SJCRH30 (cell line): ENCODE data around the gene MAP3K20. TPM values are rescaled to one million over a fixed set of nuclear protein-coding genes. Genes with fewer than 3 reads are reported as not detected.
A peak's percentile ranks its signal among the peaks of the same experiment; 100 is the strongest.
"Not testable (repeated sequence)": the region's sequence is repeated elsewhere in the genome, so short reads cannot be mapped to it uniquely, and the experiment has no call there.

Experiments
- DNase-seq, 2 experiments: peaks; one replicate each; pipeline ENCODE4 v3.0.0-alpha.2; 2015 to 2020
- H3K27ac ChIP-seq: fragments of 250-450 bp; sonication (Bioruptor Pico); 2 replicates; pipeline ENCODE4 v1.5.1; 2020; ENCODE audit warnings: mild to moderate bottlenecking, moderate library complexity
- H3K27me3 ChIP-seq: fragments of 250-450 bp; sonication (Bioruptor Pico); 2 replicates; pipeline ENCODE4 v1.5.1; 2020; ENCODE audit warnings: mild to moderate bottlenecking, moderate library complexity
- H3K36me3 ChIP-seq: fragments of 250-450 bp; sonication (Bioruptor Pico); 2 replicates; pipeline ENCODE4 v1.5.1; 2020; ENCODE audit warnings: mild to moderate bottlenecking, moderate library complexity
- H3K4me1 ChIP-seq: fragments of 250-450 bp; sonication (Bioruptor Pico); 2 replicates; pipeline ENCODE4 v1.5.1; 2020; ENCODE audit warnings: mild to moderate bottlenecking, moderate library complexity
- H3K4me3 ChIP-seq: fragments of 250-450 bp; sonication (Bioruptor Pico); 2 replicates; pipeline ENCODE4 v1.5.1; 2020; ENCODE audit warnings: mild to moderate bottlenecking, moderate library complexity
- H3K9me3 ChIP-seq: fragments of 250-450 bp; sonication (Bioruptor Pico); replicated peaks from 2 replicates; pipeline ENCODE4 v1.5.1; 2020; ENCODE audit warnings: mild to moderate bottlenecking, moderate library complexity
- total RNA-seq: library from RNA; depleted of rRNA; stranded (reverse); fragments of >200 nt; shearing (Covaris generic); gene quantifications from 2 replicates; pipeline ENCODE4 v1.2.3, GENCODE V29; 2014

The MAP3K20 gene
- total RNA-seq, 1 experiment from 2014 or later: 34.7 TPM

GRCh38 chr2:173298536-173299097 is 223.0 kb downstream of the MAP3K20 start:
- Histone ChIP-seq H3K27me3 (no peaks in the 10 kb centered on the region), H3K9me3 (no peaks in the 10 kb centered on the region; the same call in none of the 2 replicates), H3K4me1 (no peaks in the 10 kb centered on the region), H3K36me3 (no peaks in the 10 kb centered on the region), H3K27ac (no peak overlapping the region), H3K4me3 (no peak overlapping the region)
- DNase-seq: no peak

GRCh38 chr2:173299764-173300163 is 224.1 kb downstream of the MAP3K20 start:
- DNase-seq: peak in 1 of 2 experiments; percentile 11
- H3K27me3 ChIP-seq: no peaks in the 10 kb centered on the region
- H3K9me3 ChIP-seq: no peaks in the 10 kb centered on the region; the same call in none of the 2 replicates
- H3K4me1 ChIP-seq: no peaks in the 10 kb centered on the region
- no peak overlapping the region for H3K27ac ChIP-seq
- H3K4me3 ChIP-seq: no peak overlapping the region
- no peaks in the 10 kb centered on the region for H3K36me3 ChIP-seq

GRCh38 chr2:173300458-173300857 is 224.8 kb downstream of the MAP3K20 start:
- Histone ChIP-seq H3K4me1 (no peaks in the 10 kb centered on the region), H3K27me3 (no peaks in the 10 kb centered on the region), H3K27ac (no peak overlapping the region), H3K36me3 (no peaks in the 10 kb centered on the region), H3K9me3 (no peaks in the 10 kb centered on the region; the same call in none of the 2 replicates), H3K4me3 (no peak overlapping the region)
- no peak for DNase-seq

- not testable (repeated sequence) for DNase-seq, H3K27me3 ChIP-seq
Observed at GRCh38 chr2:173301549-173301948, 225.9 kb downstream of the MAP3K20 start.

GRCh38 chr2:173305303-173305702 is 229.7 kb downstream of the MAP3K20 start:
- Histone ChIP-seq H3K4me3 (no peak overlapping the region), H3K27ac (no peak overlapping the region), H3K36me3 (no peaks in the 10 kb centered on the region), H3K9me3 (no peaks in the 10 kb centered on the region; the same call in 1 of the 2 replicates), H3K27me3 (no peaks in the 10 kb centered on the region), H3K4me1 (no peaks in the 10 kb centered on the region)
- DNase-seq: no peak

More at GRCh38 chr2:173301549-173301948, 225.9 kb downstream of the MAP3K20 start:
- not testable (repeated sequence) for H3K36me3 ChIP-seq, H3K4me1 ChIP-seq, H3K27ac ChIP-seq, H3K9me3 ChIP-seq, H3K4me3 ChIP-seq

- Histone ChIP-seq H3K9me3 (no peaks in the 10 kb centered on the region), H3K4me1 (no peaks in the 10 kb centered on the region), H3K4me3 (no peak overlapping the region), H3K36me3 (no peaks in the 10 kb centered on the region), H3K27ac (no peak overlapping the region), H3K27me3 (no peaks in the 10 kb centered on the region)
- no peak for DNase-seq
Observed at GRCh38 chr2:173307293-173307692, 231.6 kb downstream of the MAP3K20 start.

- H3K27ac ChIP-seq, DNase-seq, H3K4me3 ChIP-seq, H3K4me1 ChIP-seq, H3K9me3 ChIP-seq, H3K27me3 ChIP-seq, H3K36me3 ChIP-seq: not testable (repeated sequence)
Observed at GRCh38 chr2:173309370-173309769, 233.7 kb downstream of the MAP3K20 start.

GRCh38 chr2:173311844-173312606 is 236.4 kb downstream of the MAP3K20 start:
- Histone ChIP-seq H3K27me3 (no peaks in the 10 kb centered on the region), H3K9me3 (no peaks in the 10 kb centered on the region), H3K4me1 (no peaks in the 10 kb centered on the region), H3K36me3 (no peaks in the 10 kb centered on the region), H3K4me3 (no peak overlapping the region), H3K27ac (no peak overlapping the region)
- DNase-seq: no peak
